Epithelial cell of esophagus (primary cell): ENCODE data around the gene DNASE1L2.

ENCODE experiments used
- DNase-seq: peaks from one replicate; pipeline ENCODE4 v3.0.0; 2010; ENCODE audit warnings: low read depth
- H3K4me3 ChIP-seq: 2 replicates; pipeline ENCODE4 v1.5.1; 2011; ENCODE audit warnings: mild to moderate bottlenecking, low read length, control low read depth
- CTCF ChIP-seq: IDR thresholded peaks from 2 replicates; pipeline ENCODE4 v1.5.1; 2011; ENCODE audit warnings: low read depth, mild to moderate bottlenecking, low read length, control low read depth, inconsistent platforms; ENCODE audit not compliant: insufficient read depth; ENCODE audit errors: missing control alignments

DNASE1L2 gene

GRCh38 chr16:2267913-2268666 lies 31.8 kb downstream of the DNASE1L2 start, which contains the start of gene RNPS1:
Gene RNPS1 (minus strand): TSS chr16:2268126. CDS start chr16:2264643, 3,483 bp downstream.
- DNase-seq = peak; percentile 97
- peak within 1 kb of the TSS; percentile 83 for H3K4me3 ChIP-seq
- TF ChIP-seq CTCF = no peak

- no peak overlapping the region for H3K4me3 ChIP-seq
- no peak for TF ChIP-seq CTCF
- no peak for DNase-seq
These were observed 33.8 kb downstream of the DNASE1L2 start for GRCh38 chr16:2270070-2270462.

GRCh38 chr16:2270588-2271470 lies 34.6 kb downstream of the DNASE1L2 start:
- TF ChIP-seq CTCF = no peak
- DNase-seq = no peak
- H3K4me3 ChIP-seq = no peak overlapping the region

GRCh38 chr16:2271848-2272461 lies 35.7 kb downstream of the DNASE1L2 start:
- no peak for DNase-seq
- no peak for TF ChIP-seq CTCF
- H3K4me3 ChIP-seq = no peak overlapping the region

GRCh38 chr16:2273484-2273883 lies 37.2 kb downstream of the DNASE1L2 start:
- TF ChIP-seq CTCF = no peak
- DNase-seq = no peak

GRCh38 chr16:2273931-2274330 lies 37.7 kb downstream of the DNASE1L2 start:
- no peak overlapping the region for H3K4me3 ChIP-seq
- TF ChIP-seq CTCF = no peak
- no peak for DNase-seq

More at GRCh38 chr16:2273484-2273883, 37.2 kb downstream of the DNASE1L2 start:
- H3K4me3 ChIP-seq = no peak overlapping the region
